ENCODE results near the gene TMEM121B. TPM values are rescaled to one million over a fixed set of nuclear protein-coding genes. Genes with fewer than 3 reads are reported as not detected.
A peak's percentile ranks its signal among the peaks of the same experiment; 100 is the strongest.

Gene TMEM121B
- total and polyA plus RNA-seq, 2 donors from 2014 or later, result 0.19 to 1.2 TPM

DNA sequence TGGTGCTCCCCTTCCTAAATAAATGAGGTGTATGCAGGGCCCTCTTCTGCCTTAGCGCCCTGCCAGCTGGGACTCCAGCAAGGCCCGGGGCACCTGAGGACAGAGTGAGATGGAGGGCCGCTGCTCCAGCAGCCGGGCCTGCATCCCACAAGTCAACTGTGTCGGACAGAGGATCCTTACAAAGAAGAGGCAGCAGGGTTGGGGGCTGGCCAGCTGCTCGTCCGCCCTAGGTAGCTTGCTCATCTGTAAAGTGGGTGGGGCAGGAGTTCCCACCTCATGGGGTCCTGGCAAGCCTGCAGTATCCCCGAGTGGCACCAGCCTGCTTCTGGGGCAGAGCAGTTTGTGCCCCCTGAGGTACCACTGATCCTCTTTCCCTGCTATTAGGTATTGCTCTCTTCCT lies 7.6 kb downstream of the TMEM121B start:
- H3K27ac ChIP-seq (ENCODE audit: low read depth in 2 of 2, low read length in 2 of 2), result no peak overlapping the region
- H3K4me3 ChIP-seq (ENCODE audit: low read length in 3 of 3), result no peak overlapping the region
- H3K4me1 ChIP-seq (ENCODE audit: control insufficient read depth in 2 of 3, insufficient read depth in 2 of 3, low read depth in 1 of 3, low read length in 3 of 3), result no peaks in the 10 kb centered on the region
- intact Hi-C loops (cut with DNase I), result no loop called here
- H3K9ac ChIP-seq (ENCODE audit: low read length in 3 of 3), result no peak overlapping the region
- peaks cover 0 to 4% (median 0%) of the 10 kb centered on the region in 3 donors for H3K36me3 ChIP-seq (ENCODE audit: control insufficient read depth in 2 of 3, insufficient read depth in 3 of 3, low read length in 3 of 3)
- FAIRE-seq (no peak), DNase-seq (no peak)
- no peaks in the 10 kb centered on the region for H3K27me3 ChIP-seq (ENCODE audit: control insufficient read depth, insufficient read depth, low read length)
- no peaks in the 10 kb centered on the region for H3K9me3 ChIP-seq (ENCODE audit: control insufficient read depth in 2 of 3, insufficient read depth in 1 of 3, low read length in 3 of 3)
- TF ChIP-seq, protein P1, sequence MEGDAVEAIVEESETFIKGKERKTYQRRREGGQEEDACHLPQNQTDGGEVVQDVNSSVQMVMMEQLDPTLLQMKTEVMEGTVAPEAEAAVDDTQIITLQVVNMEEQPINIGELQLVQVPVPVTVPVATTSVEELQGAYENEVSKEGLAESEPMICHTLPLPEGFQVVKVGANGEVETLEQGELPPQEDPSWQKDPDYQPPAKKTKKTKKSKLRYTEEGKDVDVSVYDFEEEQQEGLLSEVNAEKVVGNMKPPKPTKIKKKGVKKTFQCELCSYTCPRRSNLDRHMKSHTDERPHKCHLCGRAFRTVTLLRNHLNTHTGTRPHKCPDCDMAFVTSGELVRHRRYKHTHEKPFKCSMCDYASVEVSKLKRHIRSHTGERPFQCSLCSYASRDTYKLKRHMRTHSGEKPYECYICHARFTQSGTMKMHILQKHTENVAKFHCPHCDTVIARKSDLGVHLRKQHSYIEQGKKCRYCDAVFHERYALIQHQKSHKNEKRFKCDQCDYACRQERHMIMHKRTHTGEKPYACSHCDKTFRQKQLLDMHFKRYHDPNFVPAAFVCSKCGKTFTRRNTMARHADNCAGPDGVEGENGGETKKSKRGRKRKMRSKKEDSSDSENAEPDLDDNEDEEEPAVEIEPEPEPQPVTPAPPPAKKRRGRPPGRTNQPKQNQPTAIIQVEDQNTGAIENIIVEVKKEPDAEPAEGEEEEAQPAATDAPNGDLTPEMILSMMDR (IDR thresholded peaks at IDR 0.05; ENCODE audit: borderline replicate concordance, extremely low read depth, insufficient read depth), result no peak

DNA sequence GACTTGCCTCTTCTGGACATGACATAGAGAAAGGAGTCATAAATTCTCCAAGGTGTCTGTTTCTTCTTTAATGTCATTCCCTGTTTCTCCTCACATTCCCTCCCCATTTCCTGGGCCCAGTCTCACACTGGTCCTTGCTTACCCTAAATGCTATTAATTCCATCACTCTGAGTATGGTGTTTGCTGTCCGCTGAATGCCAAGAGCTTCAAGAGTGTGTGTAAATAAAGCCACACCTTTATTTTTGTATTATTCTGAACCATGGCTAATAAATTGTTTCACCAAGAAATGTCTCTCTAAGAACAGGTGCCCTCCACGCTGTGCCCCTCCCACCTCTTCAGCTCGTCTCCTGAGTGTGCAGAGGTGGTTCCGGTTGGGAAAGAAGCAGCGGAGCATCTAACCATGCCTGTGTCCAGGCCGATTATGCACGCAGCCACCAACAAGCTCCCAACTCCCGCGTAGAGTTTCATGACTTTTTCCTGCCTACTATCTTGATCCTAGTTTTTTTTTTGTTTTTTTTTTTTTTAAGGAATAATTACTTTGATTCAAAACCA lies 8.6 kb downstream of the TMEM121B start:
- H3K27ac ChIP-seq (ENCODE audit: low read depth in 2 of 2, low read length in 2 of 2), result no peak overlapping the region
- H3K4me1 ChIP-seq (ENCODE audit: control insufficient read depth in 2 of 3, insufficient read depth in 2 of 3, low read depth in 1 of 3, low read length in 3 of 3), result no peaks in the 10 kb centered on the region
- TF ChIP-seq, protein P1 (IDR thresholded peaks at IDR 0.05; ENCODE audit: borderline replicate concordance, extremely low read depth, insufficient read depth), result no peak
- no peak for FAIRE-seq
- intact Hi-C loops (cut with DNase I), result no loop called here
- H3K27me3 ChIP-seq (ENCODE audit: control insufficient read depth, insufficient read depth, low read length), result no peaks in the 10 kb centered on the region
- no peak overlapping the region for H3K9ac ChIP-seq (ENCODE audit: low read length in 3 of 3)
- no peaks in the 10 kb centered on the region for H3K9me3 ChIP-seq (ENCODE audit: control insufficient read depth in 2 of 3, insufficient read depth in 1 of 3, low read length in 3 of 3)
- DNase-seq, result peak in 3 of 5 donors; percentile 44 to 65 (median 62)
- H3K4me3 ChIP-seq (ENCODE audit: low read length in 3 of 3), result no peak overlapping the region
- H3K36me3 ChIP-seq (ENCODE audit: control insufficient read depth in 2 of 3, insufficient read depth in 3 of 3, low read length in 3 of 3), result peaks cover 0 to 4% (median 0%) of the 10 kb centered on the region in 3 donors

DNA sequence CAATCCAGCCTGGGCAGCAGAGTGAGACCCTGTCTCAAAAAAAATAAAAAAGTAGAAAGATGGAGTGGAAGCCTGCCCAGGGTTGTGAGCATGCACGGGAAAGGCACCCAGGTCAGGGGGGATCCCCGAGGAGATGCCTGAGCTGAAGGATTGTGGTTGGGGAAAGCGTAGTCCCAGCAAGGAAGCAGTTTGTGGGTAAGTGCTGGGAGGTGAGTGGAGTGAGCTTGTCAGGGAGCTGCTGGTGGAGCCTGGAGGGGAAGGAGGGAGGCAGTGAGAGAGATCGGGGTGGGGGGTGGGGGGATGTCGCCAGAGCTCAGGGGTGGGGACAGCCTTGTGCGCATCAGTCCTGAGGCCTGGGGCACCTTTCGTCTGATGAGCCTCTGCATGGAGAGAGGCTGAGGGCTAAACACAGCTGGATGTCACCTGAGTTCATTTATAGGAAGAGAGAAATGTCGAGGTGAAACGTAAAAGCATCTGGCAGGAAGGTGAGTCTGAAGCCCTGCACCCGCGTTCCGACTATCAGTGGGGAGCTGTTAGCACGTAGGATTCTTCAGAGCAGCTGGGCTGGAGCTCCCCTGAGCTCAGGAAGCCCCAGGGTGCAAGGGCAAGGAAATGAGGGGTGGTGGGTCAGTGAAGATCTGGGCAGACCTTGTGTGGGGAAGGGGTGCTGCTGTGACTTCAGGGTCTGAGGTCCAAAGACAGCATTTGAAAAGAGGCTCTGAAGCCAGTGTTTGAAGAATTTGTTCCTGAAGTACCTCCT lies 10.2 kb downstream of the TMEM121B start:
- no peak overlapping the region for H3K4me3 ChIP-seq (ENCODE audit: low read length in 3 of 3)
- no peaks in the 10 kb centered on the region for H3K4me1 ChIP-seq (ENCODE audit: control insufficient read depth in 2 of 3, insufficient read depth in 2 of 3, low read depth in 1 of 3, low read length in 3 of 3)
- H3K27me3 ChIP-seq (ENCODE audit: control insufficient read depth, insufficient read depth, low read length), result no peaks in the 10 kb centered on the region
- intact Hi-C loops (cut with DNase I), result no loop called here
- H3K36me3 ChIP-seq (ENCODE audit: control insufficient read depth in 2 of 3, insufficient read depth in 3 of 3, low read length in 3 of 3), result peaks cover 0 to 9% (median under 1%) of the 10 kb centered on the region in 3 donors
- no peak for FAIRE-seq
- TF ChIP-seq, protein P1 (IDR thresholded peaks at IDR 0.05; ENCODE audit: borderline replicate concordance, extremely low read depth, insufficient read depth), result no peak
- no peaks in the 10 kb centered on the region for H3K9me3 ChIP-seq (ENCODE audit: control insufficient read depth in 2 of 3, insufficient read depth in 1 of 3, low read length in 3 of 3)
- H3K9ac ChIP-seq (ENCODE audit: low read length in 3 of 3), result no peak overlapping the region
- no peak overlapping the region for H3K27ac ChIP-seq (ENCODE audit: low read depth in 2 of 2, low read length in 2 of 2)
- no peak for DNase-seq

Measured in kidney (tissue), 14 donors.